HG02852 (cell line): ENCODE data around the gene ZBTB11.
A peak's percentile ranks its signal among the peaks of the same experiment; 100 is the strongest.
"Not testable (repeated sequence)": the region's sequence is repeated elsewhere in the genome, so short reads cannot be mapped to it uniquely, and the experiment has no call there.

ENCODE experiments used
- ATAC-seq: cut with Tn5 transposase; IDR thresholded peaks from one replicate; pipeline ENCODE4 v1.9.1; 2021; ENCODE audit warnings: mild to moderate bottlenecking, moderate library complexity; ENCODE audit not compliant: unreplicated experiment

ZBTB11 gene

GRCh38 chr3:101623656-101624055 lies 53.3 kb downstream of the ZBTB11 start:
- no peak for ATAC-seq

GRCh38 chr3:101619734-101620133 lies 57.2 kb downstream of the ZBTB11 start:
- ATAC-seq = no peak

GRCh38 chr3:101618726-101619125 lies 58.2 kb downstream of the ZBTB11 start:
- ATAC-seq = no peak

- ATAC-seq = no peak
Observed at GRCh38 chr3:101617478-101617877, 59.5 kb downstream of the ZBTB11 start.

- ATAC-seq = no peak
Observed at GRCh38 chr3:101615525-101615924, 61.4 kb downstream of the ZBTB11 start.

- ATAC-seq = not testable (repeated sequence)
Observed at GRCh38 chr3:101613014-101613413, 63.9 kb downstream of the ZBTB11 start.

GRCh38 chr3:101611023-101611422 lies 65.9 kb downstream of the ZBTB11 start:
- ATAC-seq = peak; percentile 79

GRCh38 chr3:101605398-101605797 lies 71.5 kb downstream of the ZBTB11 start:
- not testable (repeated sequence) for ATAC-seq

GRCh38 chr3:101603184-101603583 lies 73.7 kb downstream of the ZBTB11 start:
- no peak for ATAC-seq

- no peak for ATAC-seq
Observed at GRCh38 chr3:101602731-101603130, 74.2 kb downstream of the ZBTB11 start.
